ENCODE data around the gene PPP1R13L. TPM values are rescaled to one million over a fixed set of nuclear protein-coding genes. Genes with fewer than 3 reads are reported as not detected.
"Not testable (repeated sequence)": the region's sequence is repeated elsewhere in the genome, so short reads cannot be mapped to it uniquely, and the experiment has no call there.

The PPP1R13L gene
- total RNA-seq, 1 donor from 2014 or later, result 0.93 TPM

- H3K9me3 Mint-ChIP-seq (ENCODE audit: unreplicated experiment); H3K27ac Mint-ChIP-seq (ENCODE audit: unreplicated experiment); H3K4me3 Mint-ChIP-seq (ENCODE audit: unreplicated experiment); H3K27me3 Mint-ChIP-seq (ENCODE audit: unreplicated experiment); H3K4me1 Mint-ChIP-seq (ENCODE audit: low read depth, unreplicated experiment); DNase-seq; H3K36me3 Mint-ChIP-seq (ENCODE audit: unreplicated experiment): not testable (repeated sequence)
Observed at GRCh38 chr19:45429896-45430295, 25.0 kb upstream of the PPP1R13L start.

- Mint-ChIP-seq H3K27ac (ENCODE audit: unreplicated experiment) (no peak overlapping the region), H3K9me3 (ENCODE audit: unreplicated experiment) (peaks cover 4% of the 10 kb centered on the region), H3K4me1 (ENCODE audit: low read depth, unreplicated experiment) (no peaks in the 10 kb centered on the region), H3K27me3 (ENCODE audit: unreplicated experiment) (peaks cover 5% of the 10 kb centered on the region), H3K36me3 (ENCODE audit: unreplicated experiment) (no peaks in the 10 kb centered on the region), H3K4me3 (ENCODE audit: unreplicated experiment) (peak overlapping the region; percentile 82)
- peak; percentile 57 for DNase-seq
- peak; percentile 20 for TF ChIP-seq CTCF (IDR thresholded peaks at IDR 0.05; ENCODE audit: partially characterized antibody, unreplicated experiment)
Observed at GRCh38 chr19:45428384-45429231, 23.7 kb upstream of the PPP1R13L start.

GRCh38 chr19:45424191-45425058 lies 19.6 kb upstream of the PPP1R13L start:
- Mint-ChIP-seq H3K36me3 (ENCODE audit: unreplicated experiment) (no peaks in the 10 kb centered on the region), H3K27me3 (ENCODE audit: unreplicated experiment) (peaks cover 15% of the 10 kb centered on the region), H3K27ac (ENCODE audit: unreplicated experiment) (peak overlapping the region; percentile 98), H3K9me3 (ENCODE audit: unreplicated experiment) (peaks cover 8% of the 10 kb centered on the region), H3K4me3 (ENCODE audit: unreplicated experiment) (peak overlapping the region; percentile 94), H3K4me1 (ENCODE audit: low read depth, unreplicated experiment) (peaks cover 6% of the 10 kb centered on the region)
- TF ChIP-seq CTCF (IDR thresholded peaks at IDR 0.05; ENCODE audit: partially characterized antibody, unreplicated experiment), result no peak
- no peak for DNase-seq

- TF ChIP-seq CTCF (IDR thresholded peaks at IDR 0.05; ENCODE audit: partially characterized antibody, unreplicated experiment), result no peak
- peaks cover 8% of the 10 kb centered on the region for H3K9me3 Mint-ChIP-seq (ENCODE audit: unreplicated experiment)
- peaks cover 15% of the 10 kb centered on the region for H3K27me3 Mint-ChIP-seq (ENCODE audit: unreplicated experiment)
- peaks cover 6% of the 10 kb centered on the region for H3K4me1 Mint-ChIP-seq (ENCODE audit: low read depth, unreplicated experiment)
- DNase-seq, result peak; percentile 97
- no peaks in the 10 kb centered on the region for H3K36me3 Mint-ChIP-seq (ENCODE audit: unreplicated experiment)
- peak within 1 kb of the TSS; percentile 94 for H3K4me3 Mint-ChIP-seq (ENCODE audit: unreplicated experiment)
- peak within 1 kb of the TSS; percentile 98 for H3K27ac Mint-ChIP-seq (ENCODE audit: unreplicated experiment)
Observed at GRCh38 chr19:45423589-45424190, 18.8 kb upstream of the PPP1R13L start, which contains the start of gene ERCC1. TSS of gene ERCC1 (minus strand) at chr19:45423917. CDS start at chr19:45423374, 543 bp downstream.

- Mint-ChIP-seq H3K4me1 (ENCODE audit: low read depth, unreplicated experiment) (peaks cover 6% of the 10 kb centered on the region), H3K4me3 (ENCODE audit: unreplicated experiment) (peak overlapping the region; percentile 94), H3K27ac (ENCODE audit: unreplicated experiment) (peak overlapping the region; percentile 98), H3K27me3 (ENCODE audit: unreplicated experiment) (peaks cover 13% of the 10 kb centered on the region), H3K9me3 (ENCODE audit: unreplicated experiment) (peaks cover 6% of the 10 kb centered on the region), H3K36me3 (ENCODE audit: unreplicated experiment) (no peaks in the 10 kb centered on the region)
- DNase-seq, result no peak
- TF ChIP-seq CTCF (IDR thresholded peaks at IDR 0.05; ENCODE audit: partially characterized antibody, unreplicated experiment), result no peak
Observed at GRCh38 chr19:45423033-45423588, 18.2 kb upstream of the PPP1R13L start.

Measured in glutamatergic neuron (in vitro differentiated cells).